IgD-negative memory B cell (primary cell): ENCODE data around the gene RAPGEF6. TPM values are rescaled to one million over a fixed set of nuclear protein-coding genes. Genes with fewer than 3 reads are reported as not detected.
A peak's percentile ranks its signal among the peaks of the same experiment; 100 is the strongest.
"Not testable (repeated sequence)": the region's sequence is repeated elsewhere in the genome, so short reads cannot be mapped to it uniquely, and the experiment has no call there.

Source experiments
- H3K27ac Mint-ChIP-seq, 3 donors: one replicate each; pipeline ENCODE4 v1.8.0; 2020 to 2022; ENCODE audit warnings: mild to moderate bottlenecking in 3 of 3, mixed read lengths in 3 of 3, moderate library complexity in 1 of 3
- H3K27me3 Mint-ChIP-seq: one replicate; pipeline ENCODE4 v1.8.0; 2021; ENCODE audit warnings: mixed read lengths
- H3K36me3 Mint-ChIP-seq: one replicate; pipeline ENCODE4 v1.8.0; 2020; ENCODE audit warnings: mild to moderate bottlenecking, mixed read lengths
- H3K4me1 Mint-ChIP-seq, 3 donors: one replicate each; pipeline ENCODE4 v1.8.0; 2020 to 2022; ENCODE audit warnings: mixed read lengths in 3 of 3, mild to moderate bottlenecking in 1 of 3
- H3K4me3 Mint-ChIP-seq, 4 donors: one replicate each; pipeline ENCODE4 v1.8.0; 2020 to 2022; ENCODE audit warnings: mild to moderate bottlenecking in 4 of 4, mixed read lengths in 4 of 4, moderate library complexity in 3 of 4
- H3K9me3 Mint-ChIP-seq, 3 donors: one replicate each; pipeline ENCODE4 v1.8.0; 2020 to 2021; ENCODE audit warnings: mixed read lengths in 3 of 3, mild to moderate bottlenecking in 1 of 3
- polyA plus RNA-seq: library from polyadenylated mRNA; unstranded; fragments of 300-500 nt; fragmentation: Illumina TruSeq; gene quantifications from one replicate; pipeline ENCODE4 v1.2.3, GENCODE V29; 2021

RAPGEF6 gene, protein sequence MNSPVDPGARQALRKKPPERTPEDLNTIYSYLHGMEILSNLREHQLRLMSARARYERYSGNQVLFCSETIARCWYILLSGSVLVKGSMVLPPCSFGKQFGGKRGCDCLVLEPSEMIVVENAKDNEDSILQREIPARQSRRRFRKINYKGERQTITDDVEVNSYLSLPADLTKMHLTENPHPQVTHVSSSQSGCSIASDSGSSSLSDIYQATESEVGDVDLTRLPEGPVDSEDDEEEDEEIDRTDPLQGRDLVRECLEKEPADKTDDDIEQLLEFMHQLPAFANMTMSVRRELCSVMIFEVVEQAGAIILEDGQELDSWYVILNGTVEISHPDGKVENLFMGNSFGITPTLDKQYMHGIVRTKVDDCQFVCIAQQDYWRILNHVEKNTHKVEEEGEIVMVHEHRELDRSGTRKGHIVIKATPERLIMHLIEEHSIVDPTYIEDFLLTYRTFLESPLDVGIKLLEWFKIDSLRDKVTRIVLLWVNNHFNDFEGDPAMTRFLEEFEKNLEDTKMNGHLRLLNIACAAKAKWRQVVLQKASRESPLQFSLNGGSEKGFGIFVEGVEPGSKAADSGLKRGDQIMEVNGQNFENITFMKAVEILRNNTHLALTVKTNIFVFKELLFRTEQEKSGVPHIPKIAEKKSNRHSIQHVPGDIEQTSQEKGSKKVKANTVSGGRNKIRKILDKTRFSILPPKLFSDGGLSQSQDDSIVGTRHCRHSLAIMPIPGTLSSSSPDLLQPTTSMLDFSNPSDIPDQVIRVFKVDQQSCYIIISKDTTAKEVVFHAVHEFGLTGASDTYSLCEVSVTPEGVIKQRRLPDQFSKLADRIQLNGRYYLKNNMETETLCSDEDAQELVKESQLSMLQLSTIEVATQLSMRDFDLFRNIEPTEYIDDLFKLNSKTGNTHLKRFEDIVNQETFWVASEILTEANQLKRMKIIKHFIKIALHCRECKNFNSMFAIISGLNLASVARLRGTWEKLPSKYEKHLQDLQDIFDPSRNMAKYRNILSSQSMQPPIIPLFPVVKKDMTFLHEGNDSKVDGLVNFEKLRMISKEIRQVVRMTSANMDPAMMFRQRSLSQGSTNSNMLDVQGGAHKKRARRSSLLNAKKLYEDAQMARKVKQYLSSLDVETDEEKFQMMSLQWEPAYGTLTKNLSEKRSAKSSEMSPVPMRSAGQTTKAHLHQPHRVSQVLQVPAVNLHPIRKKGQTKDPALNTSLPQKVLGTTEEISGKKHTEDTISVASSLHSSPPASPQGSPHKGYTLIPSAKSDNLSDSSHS (N-terminal part only)
- 16.6 TPM for polyA plus RNA-seq

- no peaks in the 10 kb centered on the region for H3K9me3 Mint-ChIP-seq
- H3K27me3 Mint-ChIP-seq: no peaks in the 10 kb centered on the region
- peak within 1 kb of the TSS; percentile 88 to 100 (median 99) for H3K27ac Mint-ChIP-seq
- no peaks in the 10 kb centered on the region for H3K36me3 Mint-ChIP-seq
- H3K4me3 Mint-ChIP-seq: peak within 1 kb of the TSS; percentile 83 to 100 (median 96)
- peaks cover 17 to 23% (median 20%) of the 10 kb centered on the region in 3 donors for H3K4me1 Mint-ChIP-seq
Observed at GRCh38 chr5:131634996-131635683, at the start of gene RAPGEF6. RAPGEF6 (minus strand) TSS chr5:131635229; CDS start chr5:131635030, 199 bp downstream.

GRCh38 chr5:131684595-131684994 lies 49.6 kb upstream of the RAPGEF6 start:
- Mint-ChIP-seq H3K27me3 (no peaks in the 10 kb centered on the region), H3K4me3 (no peak overlapping the region), H3K27ac (no peak overlapping the region), H3K4me1 (peaks cover 14 to 24% (median 24%) of the 10 kb centered on the region in 3 donors), H3K9me3 (no peaks in the 10 kb centered on the region), H3K36me3 (peaks cover 8% of the 10 kb centered on the region)

GRCh38 chr5:131684051-131684450 lies 49.0 kb upstream of the RAPGEF6 start:
- H3K9me3 Mint-ChIP-seq: no peaks in the 10 kb centered on the region
- peak overlapping the region in 3 of 4 donors; percentile 44 to 93 (median 79) for H3K4me3 Mint-ChIP-seq
- peaks cover 9% of the 10 kb centered on the region for H3K36me3 Mint-ChIP-seq
- H3K27ac Mint-ChIP-seq: peak overlapping the region; percentile 50 to 95 (median 91)
- no peaks in the 10 kb centered on the region for H3K27me3 Mint-ChIP-seq
- peaks cover 14 to 24% (median 24%) of the 10 kb centered on the region in 3 donors for H3K4me1 Mint-ChIP-seq

- Mint-ChIP-seq H3K27ac (peak overlapping the region; percentile 50 to 95 (median 91)), H3K4me1 (peaks cover 14 to 26% (median 22%) of the 10 kb centered on the region in 3 donors), H3K36me3 (peaks cover 10% of the 10 kb centered on the region), H3K4me3 (peak overlapping the region; percentile 44 to 93 (median 84)), H3K27me3 (no peaks in the 10 kb centered on the region), H3K9me3 (no peaks in the 10 kb centered on the region)
Observed at GRCh38 chr5:131682826-131683225, 47.8 kb upstream of the RAPGEF6 start.

DNA sequence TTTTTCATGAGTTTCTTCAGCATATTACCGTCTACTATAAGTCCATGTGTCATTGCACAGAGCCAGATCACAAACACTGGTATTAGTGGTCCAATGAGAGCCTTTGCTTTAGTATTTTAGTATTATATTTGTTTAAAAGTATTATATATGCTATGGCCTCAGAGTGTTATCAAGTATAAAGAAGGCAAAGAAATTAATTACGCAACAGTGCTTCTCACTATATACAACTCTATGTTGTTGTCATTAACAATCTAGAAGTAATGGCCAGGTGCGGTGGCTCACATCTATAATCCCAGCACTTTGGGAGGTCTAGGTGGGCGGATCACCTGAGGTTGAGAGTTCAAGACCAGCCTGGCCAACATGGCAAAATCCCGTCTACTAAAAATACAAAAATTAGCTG lies 47.1 kb upstream of the RAPGEF6 start:
- peaks cover 14 to 30% (median 24%) of the 10 kb centered on the region in 3 donors for H3K4me1 Mint-ChIP-seq
- H3K36me3 Mint-ChIP-seq: peaks cover 13% of the 10 kb centered on the region
- peak overlapping the region in 1 of 4 donors; percentile 43 for H3K4me3 Mint-ChIP-seq
- H3K27me3 Mint-ChIP-seq: no peaks in the 10 kb centered on the region
- peak overlapping the region; percentile 50 to 95 (median 91) for H3K27ac Mint-ChIP-seq
- no peaks in the 10 kb centered on the region for H3K9me3 Mint-ChIP-seq

- H3K27me3 Mint-ChIP-seq: no peaks in the 10 kb centered on the region
- H3K4me3 Mint-ChIP-seq: no peak overlapping the region
- H3K9me3 Mint-ChIP-seq: peaks cover 0 to 2% (median 0%) of the 10 kb centered on the region in 3 donors
- H3K4me1 Mint-ChIP-seq: peaks cover 15 to 26% (median 24%) of the 10 kb centered on the region in 3 donors
- peaks cover 18% of the 10 kb centered on the region for H3K36me3 Mint-ChIP-seq
- no peak overlapping the region for H3K27ac Mint-ChIP-seq
Observed at GRCh38 chr5:131679911-131680310, 44.9 kb upstream of the RAPGEF6 start.

- H3K36me3 Mint-ChIP-seq: peaks cover 23% of the 10 kb centered on the region
- H3K4me1 Mint-ChIP-seq: peaks cover 16 to 27% (median 22%) of the 10 kb centered on the region in 3 donors
- not testable (repeated sequence) for H3K27ac Mint-ChIP-seq, H3K27me3 Mint-ChIP-seq, H3K4me3 Mint-ChIP-seq, H3K9me3 Mint-ChIP-seq
Observed at GRCh38 chr5:131678273-131678672, 43.2 kb upstream of the RAPGEF6 start.

DNA sequence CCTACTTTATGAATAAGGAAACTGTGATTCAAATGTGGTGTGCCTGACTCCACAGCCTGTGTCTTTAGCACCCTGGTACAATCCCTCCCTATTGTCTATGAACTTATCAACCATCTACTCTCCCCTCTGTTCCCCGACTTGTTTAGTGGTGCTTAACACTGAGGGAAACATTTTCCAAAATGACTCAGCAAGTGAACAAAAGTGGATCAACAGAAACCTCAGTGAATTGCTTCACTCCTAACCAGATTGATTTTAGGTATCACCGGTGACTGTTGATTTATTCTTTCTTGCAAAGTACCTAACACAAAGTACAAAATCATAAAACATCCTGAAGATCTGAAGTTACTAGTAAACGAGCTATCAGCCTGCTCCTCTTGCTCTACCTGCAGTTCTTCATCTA lies 42.1 kb upstream of the RAPGEF6 start:
- peaks cover 11 to 21% (median 18%) of the 10 kb centered on the region in 3 donors for H3K4me1 Mint-ChIP-seq
- H3K36me3 Mint-ChIP-seq: peaks cover 20% of the 10 kb centered on the region
- H3K4me3 Mint-ChIP-seq: no peak overlapping the region
- no peaks in the 10 kb centered on the region for H3K27me3 Mint-ChIP-seq
- no peak overlapping the region for H3K27ac Mint-ChIP-seq
- peaks cover 0 to 2% (median 0%) of the 10 kb centered on the region in 3 donors for H3K9me3 Mint-ChIP-seq

DNA sequence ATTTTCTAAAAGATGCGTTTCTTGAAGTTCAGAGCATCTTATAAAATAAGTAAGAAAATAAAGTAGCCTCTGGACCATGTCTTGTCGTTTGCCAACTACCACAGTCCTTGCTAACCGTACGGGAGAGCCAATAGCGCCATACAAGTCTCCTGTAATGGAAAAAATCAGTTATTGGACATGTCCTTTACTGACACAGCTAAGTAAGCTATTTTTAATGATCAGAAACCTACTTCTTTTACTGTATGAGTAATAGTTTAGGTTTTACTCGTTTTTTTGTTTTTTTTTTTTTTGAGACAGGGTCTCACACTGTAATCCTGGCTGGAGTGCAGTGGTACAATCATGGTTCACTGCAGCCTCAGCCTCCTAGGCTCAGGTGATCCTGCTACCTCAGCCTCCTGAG lies 37.7 kb upstream of the RAPGEF6 start:
- H3K27ac Mint-ChIP-seq: no peak overlapping the region
- H3K9me3 Mint-ChIP-seq: peaks cover 0 to 2% (median 0%) of the 10 kb centered on the region in 3 donors
- no peaks in the 10 kb centered on the region for H3K27me3 Mint-ChIP-seq
- peaks cover 20% of the 10 kb centered on the region for H3K36me3 Mint-ChIP-seq
- no peak overlapping the region for H3K4me3 Mint-ChIP-seq
- H3K4me1 Mint-ChIP-seq: peaks cover 13 to 15% (median 13%) of the 10 kb centered on the region in 3 donors

DNA sequence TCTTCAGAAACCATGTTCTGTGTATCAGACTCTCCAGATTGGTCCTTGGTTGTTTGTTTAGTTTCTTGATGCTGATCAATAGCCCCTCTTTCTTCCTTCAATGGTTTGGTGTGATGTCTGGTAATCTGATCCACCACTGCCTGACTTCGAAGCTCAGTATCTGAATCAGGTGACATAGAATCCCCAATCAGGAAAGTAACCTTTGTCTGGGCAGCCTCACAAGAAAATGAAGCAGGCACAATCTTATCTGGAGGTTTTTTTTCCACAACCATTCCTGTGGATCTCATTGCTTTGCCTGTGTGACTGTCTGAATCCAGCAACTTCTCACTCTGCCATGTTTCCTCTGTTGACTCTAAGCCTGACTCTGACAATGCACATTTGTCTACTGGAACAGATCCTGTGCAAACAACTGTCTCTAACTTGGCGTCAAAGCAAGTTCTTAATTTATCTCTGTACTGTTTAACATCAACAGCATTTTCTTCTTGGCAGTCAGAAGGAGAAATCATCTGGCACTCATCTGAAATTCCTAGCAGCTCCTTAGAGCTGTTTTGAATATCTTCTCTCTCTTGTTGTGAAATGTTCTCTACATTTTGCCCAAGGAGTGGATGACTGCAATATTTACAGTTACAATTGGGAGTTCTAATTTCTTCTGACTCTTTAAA lies 37.1 kb upstream of the RAPGEF6 start:
- Mint-ChIP-seq H3K36me3 (peaks cover 18% of the 10 kb centered on the region), H3K27ac (no peak overlapping the region), H3K9me3 (peaks cover 0 to 2% (median 0%) of the 10 kb centered on the region in 3 donors), H3K4me3 (no peak overlapping the region), H3K27me3 (no peaks in the 10 kb centered on the region), H3K4me1 (peaks cover 10 to 15% (median 14%) of the 10 kb centered on the region in 3 donors)

GRCh38 chr5:131671409-131671808 lies 36.4 kb upstream of the RAPGEF6 start:
- Mint-ChIP-seq H3K36me3 (peaks cover 19% of the 10 kb centered on the region), H3K9me3 (peaks cover 0 to 2% (median 0%) of the 10 kb centered on the region in 3 donors), H3K27me3 (no peaks in the 10 kb centered on the region), H3K4me3 (no peak overlapping the region), H3K4me1 (peaks cover 10 to 15% (median 12%) of the 10 kb centered on the region in 3 donors), H3K27ac (peak overlapping the region in 1 of 3 donors; percentile 54)

DNA sequence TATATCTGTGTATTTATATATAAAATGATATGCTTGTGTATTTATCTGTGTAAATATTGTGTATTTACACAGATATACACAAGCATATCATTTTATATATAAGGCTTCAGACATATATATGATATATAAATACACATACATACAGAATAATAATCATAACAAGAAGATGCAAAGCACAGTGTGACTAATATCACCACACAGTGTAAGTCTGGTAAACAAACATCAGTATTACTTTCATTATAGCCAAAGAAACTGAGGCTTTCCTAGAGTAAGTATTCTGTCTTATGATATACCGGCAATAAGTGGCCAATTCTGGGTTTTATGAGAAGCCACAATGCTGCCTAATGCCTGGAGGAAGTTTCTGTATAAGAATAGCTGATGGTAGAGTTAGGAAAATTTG lies 29.9 kb upstream of the RAPGEF6 start:
- Mint-ChIP-seq H3K27ac (no peak overlapping the region), H3K4me1 (peaks cover 0 to 4% (median 0%) of the 10 kb centered on the region in 3 donors), H3K4me3 (no peak overlapping the region), H3K27me3 (no peaks in the 10 kb centered on the region), H3K36me3 (peaks cover 37% of the 10 kb centered on the region), H3K9me3 (peaks cover 0 to 12% (median 2%) of the 10 kb centered on the region in 3 donors)

DNA sequence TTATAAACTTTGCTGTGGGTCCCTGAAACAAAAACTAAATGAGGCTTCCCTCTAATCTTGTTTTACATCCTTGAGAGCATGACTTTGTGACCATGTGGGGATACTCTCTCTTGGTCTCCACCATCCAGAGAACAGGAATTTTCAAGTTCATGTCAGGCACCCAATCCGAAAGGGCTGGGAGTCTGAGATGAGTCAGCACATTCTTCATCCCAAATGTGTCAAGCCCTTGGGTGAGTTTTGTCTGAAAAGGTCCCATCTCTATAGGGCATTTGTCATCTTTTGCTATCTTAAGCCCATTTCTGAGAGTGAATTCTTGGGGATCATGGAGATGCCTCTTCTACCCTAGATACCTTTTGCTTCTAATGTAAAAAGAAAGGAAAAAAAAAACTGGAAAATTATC lies 26.9 kb upstream of the RAPGEF6 start:
- Mint-ChIP-seq H3K27me3 (no peaks in the 10 kb centered on the region), H3K4me3 (peak overlapping the region in 1 of 4 donors; percentile 28), H3K9me3 (peaks cover 0 to 21% (median 6%) of the 10 kb centered on the region in 3 donors), H3K36me3 (peaks cover 40% of the 10 kb centered on the region), H3K4me1 (peaks cover 0 to 3% (median 1%) of the 10 kb centered on the region in 3 donors), H3K27ac (peak overlapping the region in 1 of 3 donors; percentile 5)
